HG03558 (cell line): Measurements from ENCODE around the gene GJB1.
"Not testable (repeated sequence)": the region's sequence is repeated elsewhere in the genome, so short reads cannot be mapped to it uniquely, and the experiment has no call there.

Source experiments
- ATAC-seq: cut with Tn5 transposase; IDR thresholded peaks from one replicate; pipeline ENCODE4 v1.9.1; 2021; ENCODE audit warnings: moderate number of reproducible peaks; ENCODE audit not compliant: unreplicated experiment; ENCODE audit errors: extremely low read depth

The GJB1 gene

GRCh38 chrX:71222929-71223328 lies at the start of gene GJB1:
TSS of gene GJB1 (plus strand) at chrX:71223224. CDS start at chrX:71223708, 484 bp downstream.
- no peak for ATAC-seq

DNA sequence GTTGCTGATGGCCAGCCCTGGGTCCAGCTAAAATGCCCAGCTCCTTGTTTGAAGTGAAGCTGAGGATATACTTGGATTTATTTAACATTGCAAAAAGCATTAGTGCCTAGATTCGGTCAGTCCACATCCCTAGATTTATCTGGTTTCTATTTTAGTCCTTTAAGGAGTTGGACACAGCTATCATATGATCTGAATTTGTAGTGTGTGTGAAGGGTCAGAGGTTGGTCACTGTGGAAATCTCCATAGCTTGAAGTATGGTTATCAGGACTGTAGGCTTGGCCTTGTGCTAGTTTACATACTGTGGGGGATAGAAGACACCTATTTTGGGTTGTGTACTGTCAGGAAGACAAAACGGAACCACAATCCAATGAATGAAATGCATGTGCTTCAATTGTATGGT lies 49.6 kb upstream of the GJB1 start:
- no peak for ATAC-seq

DNA sequence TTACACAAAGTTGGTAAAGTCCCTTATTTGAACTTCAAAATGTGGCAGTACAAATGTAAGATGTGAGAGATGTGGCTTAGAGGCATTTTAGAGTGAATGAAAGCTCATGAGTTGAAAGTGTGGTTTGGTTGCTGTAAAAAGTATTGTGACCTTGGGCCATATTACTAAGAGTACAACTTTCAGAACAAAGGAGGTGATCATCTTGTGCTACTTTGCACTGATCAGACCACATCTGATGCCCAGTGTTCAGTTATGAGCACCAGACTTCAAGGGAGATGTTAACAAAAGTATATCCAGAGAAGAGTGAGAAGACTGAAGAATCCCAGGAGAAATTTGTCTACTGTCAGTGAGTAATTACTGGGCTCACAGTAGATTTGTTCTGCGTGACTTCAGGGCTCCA lies 48.2 kb upstream of the GJB1 start:
- no peak for ATAC-seq

GRCh38 chrX:71175531-71175930 lies 47.5 kb upstream of the GJB1 start:
- no peak for ATAC-seq

GRCh38 chrX:71177327-71177726 lies 45.7 kb upstream of the GJB1 start:
- ATAC-seq = no peak

GRCh38 chrX:71178908-71179307 lies 44.1 kb upstream of the GJB1 start:
- ATAC-seq = no peak

DNA sequence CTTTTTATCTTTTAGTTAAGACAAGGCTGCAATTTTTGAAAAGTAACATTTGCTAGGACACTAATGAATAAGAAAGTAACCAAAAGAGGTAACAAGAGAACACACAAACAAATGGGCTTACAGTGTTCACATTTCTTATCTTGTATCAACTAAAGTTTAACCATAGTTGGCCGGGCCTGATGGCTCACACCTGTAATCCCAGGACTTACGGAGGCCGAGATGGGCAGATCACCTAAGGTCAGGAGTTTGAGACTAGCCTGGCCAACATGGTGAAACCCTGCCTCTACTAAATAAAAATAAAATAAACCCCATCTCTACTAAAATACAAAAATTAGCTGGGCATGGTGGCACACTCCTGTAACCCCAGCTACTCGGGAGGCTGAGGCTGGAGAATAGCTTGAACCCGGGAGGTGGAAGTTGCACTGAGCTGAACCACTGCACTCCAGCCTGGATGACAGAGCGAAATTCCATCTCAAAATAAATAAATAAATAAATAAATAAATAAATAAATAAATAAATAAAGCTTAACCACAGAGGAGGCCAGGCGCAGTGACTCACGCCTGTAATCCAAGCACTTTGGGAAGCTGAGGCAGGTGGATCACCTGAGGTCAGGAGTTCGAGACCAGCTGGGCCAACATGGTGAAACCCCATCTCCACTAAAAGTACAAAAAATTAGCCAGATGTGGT lies 42.3 kb upstream of the GJB1 start:
- not testable (repeated sequence) for ATAC-seq

DNA sequence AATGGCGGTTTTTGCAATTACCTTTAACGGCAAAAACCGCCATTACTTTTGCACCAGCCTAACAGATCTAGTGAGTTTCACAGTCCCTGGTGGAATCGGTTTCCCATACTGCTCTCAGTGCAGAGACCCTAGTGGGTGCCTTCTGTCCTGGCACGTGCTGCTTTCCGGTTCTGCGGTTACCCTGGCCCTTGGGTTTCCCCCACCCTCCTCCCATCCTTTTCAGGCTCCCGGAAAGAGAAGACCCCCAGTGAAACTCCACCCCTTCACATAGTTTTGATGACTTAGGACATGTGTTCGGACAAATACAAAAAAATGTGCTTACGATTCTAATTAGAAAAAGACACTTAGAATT lies 41.5 kb upstream of the GJB1 start:
- ATAC-seq = peak; percentile 15

- peak; percentile 52 for ATAC-seq
These were observed 40.9 kb upstream of the GJB1 start for GRCh38 chrX:71181910-71182799.

DNA sequence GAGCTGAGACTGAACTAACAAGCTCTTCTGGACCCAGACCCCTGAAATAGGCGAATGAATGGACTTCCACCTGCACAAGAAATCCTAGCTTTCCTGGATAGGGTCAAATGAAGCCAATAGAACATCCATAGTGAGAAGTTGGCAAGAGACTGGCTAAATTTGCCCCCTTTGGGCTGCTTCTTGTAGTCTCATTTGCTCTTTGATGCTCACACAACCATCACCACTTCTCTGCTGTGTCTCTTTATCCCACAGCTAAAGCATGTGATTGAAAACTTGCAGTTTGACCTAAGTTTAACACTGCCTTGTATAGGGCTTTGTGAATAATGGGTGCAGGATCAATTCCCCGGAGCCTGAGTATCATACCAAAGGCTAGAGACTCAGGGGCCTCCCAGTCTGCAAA lies 40.2 kb upstream of the GJB1 start:
- no peak for ATAC-seq

DNA sequence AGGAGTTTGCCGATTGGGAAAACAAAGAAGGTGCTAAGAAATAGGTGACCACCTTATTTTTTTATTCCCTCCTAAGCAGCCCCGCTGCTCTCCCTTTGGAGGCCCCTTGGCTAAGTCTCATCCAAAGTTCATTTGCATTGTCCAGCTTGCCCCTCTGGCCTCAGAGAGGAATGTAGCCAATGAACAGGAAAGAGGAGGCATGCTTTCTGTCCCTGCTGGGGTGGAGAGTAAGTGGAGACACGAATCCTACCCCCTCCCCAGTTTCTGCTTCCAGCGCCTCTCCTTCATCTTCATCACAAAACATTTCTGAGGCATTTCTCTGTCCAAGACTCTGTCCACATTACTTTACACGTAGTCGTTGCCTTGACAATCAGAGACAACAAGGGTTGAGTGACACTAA lies 39.7 kb upstream of the GJB1 start:
- no peak for ATAC-seq

GRCh38 chrX:71184092-71184491 lies 38.9 kb upstream of the GJB1 start:
- ATAC-seq = no peak

DNA sequence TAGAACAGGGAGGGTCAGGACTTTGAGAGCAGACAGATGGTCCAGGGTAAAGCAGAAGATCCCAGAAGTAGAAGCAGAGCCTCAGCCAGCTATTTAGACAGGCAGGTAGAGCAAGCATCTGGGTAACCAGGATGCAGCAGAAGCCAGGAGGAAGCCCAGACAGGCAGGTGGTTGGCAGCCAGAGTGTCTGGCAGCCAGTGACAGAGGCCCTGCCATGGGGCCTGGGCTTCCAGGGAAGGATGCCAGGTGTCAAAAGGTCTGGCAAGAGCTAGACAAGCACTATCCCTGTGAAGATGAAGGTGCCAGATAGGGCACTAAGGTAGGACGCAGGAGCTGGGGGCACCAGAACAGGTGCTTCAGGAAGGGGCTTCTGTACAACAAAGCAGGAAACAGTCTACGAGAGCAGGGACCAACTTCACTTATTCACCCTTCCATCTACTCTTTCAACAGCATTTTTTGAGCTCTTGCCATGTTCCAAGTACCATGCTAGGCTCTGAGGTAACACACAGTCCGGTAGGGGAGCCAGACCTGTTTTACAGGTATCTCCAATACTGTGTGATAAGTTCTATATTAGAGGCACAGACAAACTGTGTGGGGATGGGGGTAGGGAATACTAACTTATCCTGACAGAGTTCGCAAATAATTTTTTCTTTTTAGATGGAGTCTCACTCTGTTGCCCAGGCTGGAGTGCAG lies 38.1 kb upstream of the GJB1 start:
- ATAC-seq = no peak

DNA sequence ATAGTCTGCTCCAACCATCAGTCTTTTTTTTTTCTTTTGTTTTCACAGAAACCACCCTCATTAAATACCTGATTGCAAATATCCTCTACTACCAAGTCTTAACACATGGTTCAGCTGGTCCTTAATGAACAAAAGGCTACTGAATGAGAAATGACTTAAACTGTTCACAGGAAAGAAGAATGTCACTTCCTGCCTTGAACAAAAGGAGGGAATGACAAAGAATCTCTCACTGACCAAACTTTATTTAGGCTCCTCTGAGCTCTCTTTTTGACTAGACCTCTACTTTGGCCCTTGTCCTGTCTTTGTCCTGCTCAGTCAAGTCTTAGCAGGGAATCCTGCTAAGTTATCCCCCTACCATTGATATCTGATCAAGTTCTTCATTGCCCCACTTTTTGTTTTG lies 31.8 kb upstream of the GJB1 start:
- ATAC-seq = no peak

- ATAC-seq = no peak
These were observed 26.9 kb upstream of the GJB1 start for GRCh38 chrX:71195964-71196649.

DNA sequence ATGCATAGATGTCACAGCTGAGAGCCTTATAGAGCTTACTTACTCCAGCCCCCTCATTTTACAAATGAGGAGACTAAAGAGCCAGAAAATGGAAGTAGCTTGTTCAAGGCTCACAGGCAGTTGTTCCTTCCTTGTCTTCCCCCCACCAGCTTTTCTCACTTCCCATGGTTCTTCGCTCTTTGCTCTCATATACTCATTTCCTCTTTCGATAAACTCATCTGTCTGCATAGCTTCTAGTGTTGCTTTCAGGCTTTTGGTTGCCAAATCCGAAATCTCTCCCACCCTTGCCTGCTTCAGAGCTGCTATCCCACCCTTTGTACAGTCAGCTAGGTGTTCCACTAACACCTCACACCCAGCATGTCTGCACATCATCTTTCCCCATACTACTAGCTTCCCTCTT lies 25.0 kb upstream of the GJB1 start:
- peak; percentile 47 for ATAC-seq

DNA sequence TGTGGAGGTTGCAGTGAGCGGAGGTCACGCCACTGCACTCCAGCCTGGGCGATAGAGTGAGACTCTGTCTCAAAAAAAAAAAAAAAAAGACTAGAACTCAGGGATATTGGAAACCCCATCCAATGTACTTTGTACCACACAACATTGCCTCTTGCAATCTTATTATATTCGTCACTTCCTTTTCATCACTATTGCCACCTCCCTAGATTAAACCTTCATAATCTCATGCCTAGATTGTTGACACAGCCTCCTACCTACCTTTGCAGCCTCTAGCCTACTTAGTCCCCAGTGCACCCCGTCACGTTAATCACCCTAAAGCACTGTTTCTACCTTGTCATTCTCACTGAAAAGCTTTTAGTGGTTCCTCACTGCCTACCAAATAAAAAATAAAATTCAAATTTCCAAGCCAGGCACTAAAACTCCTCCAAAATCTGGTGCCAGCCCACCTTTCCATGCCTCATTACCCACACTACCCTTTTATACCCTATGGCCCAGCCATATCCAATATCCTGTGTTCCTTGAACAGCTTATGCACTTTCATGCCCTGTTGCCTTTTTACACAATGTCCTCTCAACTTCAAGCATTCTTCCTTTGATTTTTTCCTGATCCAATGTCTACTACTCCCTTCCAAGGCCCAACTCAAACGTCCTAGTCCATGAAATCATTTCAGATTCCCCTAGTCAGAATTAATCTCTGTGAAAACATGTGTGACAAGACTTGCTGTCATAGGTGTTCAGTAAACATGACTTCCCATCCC lies 23.6 kb upstream of the GJB1 start:
- no peak for ATAC-seq

DNA sequence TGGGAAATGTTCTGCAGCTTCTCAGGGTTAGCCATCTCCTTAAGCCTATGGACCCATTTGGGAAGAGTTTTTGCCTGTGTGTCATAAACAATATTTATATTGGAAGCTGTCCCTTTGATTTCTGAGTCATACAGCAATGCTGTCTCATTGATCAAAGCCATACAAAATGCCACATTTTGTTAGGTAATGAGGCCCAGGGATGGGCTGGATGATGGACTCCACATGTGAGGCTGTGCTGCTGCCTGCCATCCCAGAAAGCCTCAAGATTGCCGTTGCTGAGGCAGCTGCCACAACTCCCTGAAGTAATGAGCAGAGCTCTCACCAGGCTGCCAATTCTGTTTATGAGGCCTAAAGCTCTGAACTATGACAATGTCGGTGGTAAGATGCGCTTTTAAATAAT lies 12.2 kb upstream of the GJB1 start:
- no peak for ATAC-seq

DNA sequence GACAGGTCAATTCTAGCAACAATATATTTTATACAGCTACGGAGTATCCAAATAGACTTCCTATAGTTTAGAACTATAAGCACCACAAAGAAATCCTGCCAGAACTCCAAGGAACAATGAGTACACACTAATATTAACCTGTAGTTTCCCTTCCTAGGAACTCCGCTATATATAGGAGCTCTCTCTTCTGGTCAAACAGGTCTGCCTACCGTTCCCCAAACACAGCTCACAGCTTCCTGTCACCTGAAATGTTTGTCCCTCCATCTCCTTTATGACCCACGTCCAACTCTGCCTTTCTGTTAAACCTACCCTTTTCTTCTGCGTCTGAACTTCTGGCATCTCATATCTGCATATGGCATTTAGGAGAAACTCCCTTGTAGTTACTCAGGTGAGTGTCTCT lies 10.5 kb upstream of the GJB1 start:
- ATAC-seq = no peak

DNA sequence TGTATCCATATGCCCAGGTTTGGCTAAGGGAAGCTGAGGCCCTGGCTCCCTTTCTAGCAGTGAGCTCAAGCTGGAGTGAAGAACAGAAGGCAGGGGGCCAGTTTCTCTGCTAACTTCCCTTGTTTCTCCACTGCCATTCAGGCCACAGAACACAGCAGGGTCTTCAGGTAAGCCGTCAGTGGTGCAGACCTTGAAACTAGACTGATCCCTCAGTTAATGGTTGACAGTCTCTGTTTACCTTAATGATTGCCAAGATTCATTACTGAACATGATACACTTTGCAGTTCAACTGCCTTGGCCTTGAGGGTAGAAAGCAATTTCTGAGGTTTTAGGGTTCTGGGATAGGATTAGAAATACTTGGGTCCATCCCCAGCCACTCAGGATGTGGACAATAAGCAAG lies 8.9 kb upstream of the GJB1 start:
- ATAC-seq = no peak
